ENCODE data around the gene CNOT6L. TPM values are rescaled to one million over a fixed set of nuclear protein-coding genes. Genes with fewer than 3 reads are reported as not detected.

Gene CNOT6L
- total RNA-seq, 1 donor from 2014 or later, result 50.8 TPM

- no peak for DNase-seq
- H3K4me1 ChIP-seq, result no peaks in the 10 kb centered on the region
- no peak for ATAC-seq
- no peak for TF ChIP-seq CTCF (IDR thresholded peaks at IDR 0.05)
- no peak overlapping the region for H3K4me3 ChIP-seq
- H3K27ac ChIP-seq, result no peak overlapping the region
- H3K27me3 ChIP-seq, result no peaks in the 10 kb centered on the region
- H3K36me3 ChIP-seq, result no peaks in the 10 kb centered on the region
- intact Hi-C loops (cut with DNase I), result no loop called here
- H3K9me3 ChIP-seq, result no peaks in the 10 kb centered on the region
Observed at GRCh38 chr4:77845929-77846328, 26.8 kb upstream of the CNOT6L start.

GRCh38 chr4:77845400-77845799, 26.2 kb upstream of the CNOT6L start:
- no peak for TF ChIP-seq CTCF (IDR thresholded peaks at IDR 0.05)
- intact Hi-C loops (cut with DNase I), result no loop called here
- Histone ChIP-seq H3K4me3 (no peak overlapping the region), H3K27me3 (no peaks in the 10 kb centered on the region), H3K36me3 (no peaks in the 10 kb centered on the region), H3K27ac (no peak overlapping the region), H3K9me3 (no peaks in the 10 kb centered on the region), H3K4me1 (no peaks in the 10 kb centered on the region)
- ATAC-seq, result no peak
- DNase-seq, result no peak

- Histone ChIP-seq H3K9me3 (no peaks in the 10 kb centered on the region), H3K27ac (no peak overlapping the region), H3K27me3 (no peaks in the 10 kb centered on the region), H3K4me3 (no peak overlapping the region), H3K36me3 (no peaks in the 10 kb centered on the region), H3K4me1 (no peaks in the 10 kb centered on the region)
- no peak for TF ChIP-seq CTCF (IDR thresholded peaks at IDR 0.05)
- intact Hi-C loops (cut with DNase I), result no loop called here
- no peak for ATAC-seq
- no peak for DNase-seq
Observed at GRCh38 chr4:77844363-77844762, 25.2 kb upstream of the CNOT6L start.

- ATAC-seq (no peak), DNase-seq (no peak)
- H3K27ac ChIP-seq, result no peak overlapping the region
- H3K4me3 ChIP-seq, result no peak overlapping the region
- H3K9me3 ChIP-seq, result no peaks in the 10 kb centered on the region
- H3K27me3 ChIP-seq, result no peaks in the 10 kb centered on the region
- no peaks in the 10 kb centered on the region for H3K4me1 ChIP-seq
- TF ChIP-seq CTCF (IDR thresholded peaks at IDR 0.05), result no peak
- H3K36me3 ChIP-seq, result no peaks in the 10 kb centered on the region
- intact Hi-C loops (cut with DNase I), result no loop called here
Observed at GRCh38 chr4:77843628-77844027, 24.5 kb upstream of the CNOT6L start.

GRCh38 chr4:77834403-77834802, 15.2 kb upstream of the CNOT6L start:
- no peak for TF ChIP-seq CTCF (IDR thresholded peaks at IDR 0.05)
- intact Hi-C loops (cut with DNase I), result no loop called here
- H3K27ac ChIP-seq, result no peak overlapping the region
- H3K36me3 ChIP-seq, result no peaks in the 10 kb centered on the region
- peaks cover 3% of the 10 kb centered on the region for H3K27me3 ChIP-seq
- H3K4me3 ChIP-seq, result no peak overlapping the region
- H3K4me1 ChIP-seq, result no peaks in the 10 kb centered on the region
- ATAC-seq, result no peak
- DNase-seq, result no peak
- no peaks in the 10 kb centered on the region for H3K9me3 ChIP-seq

- Histone ChIP-seq H3K27me3 (peaks cover 3% of the 10 kb centered on the region), H3K4me1 (no peaks in the 10 kb centered on the region), H3K9me3 (no peaks in the 10 kb centered on the region), H3K36me3 (no peaks in the 10 kb centered on the region), H3K27ac (no peak overlapping the region), H3K4me3 (no peak overlapping the region)
- no peak for DNase-seq
- no peak for ATAC-seq
- intact Hi-C loops (cut with DNase I), result no loop called here
- TF ChIP-seq CTCF (IDR thresholded peaks at IDR 0.05), result no peak
Observed at GRCh38 chr4:77833126-77833724, 14.1 kb upstream of the CNOT6L start.
